Mesenchymal stem cell (in vitro differentiated cells and primary cell): ENCODE measurements around the gene P3H3.

ENCODE experiments used
- DNase-seq: peaks from one replicate; pipeline ENCODE4 v3.0.0-alpha.2; 2013
- H2AFZ ChIP-seq: one replicate; pipeline ENCODE4 v1.6.1; 2013; ENCODE audit warnings: low read depth, mild to moderate bottlenecking, control low read depth, inconsistent platforms, low read length, moderate library complexity
- H2AK5ac ChIP-seq: 2 replicates; pipeline ENCODE4 v1.6.1; 2013; ENCODE audit warnings: low read length, moderate library complexity, mild to moderate bottlenecking, inconsistent platforms; ENCODE audit not compliant: severe bottlenecking
- H2BK120ac ChIP-seq: one replicate; pipeline ENCODE4 v1.6.1; 2013; ENCODE audit warnings: low read depth, mild to moderate bottlenecking, inconsistent platforms, low read length, moderate library complexity
- H2BK12ac ChIP-seq, 2 experiments: one replicate each; pipeline ENCODE4 v1.6.1; 2013; ENCODE audit warnings: inconsistent platforms in 2 of 2, low read length in 2 of 2, mild to moderate bottlenecking in 2 of 2, moderate library complexity in 2 of 2, control low read depth in 1 of 2
- H2BK15ac ChIP-seq: one replicate; pipeline ENCODE4 v1.6.1; 2013; ENCODE audit warnings: mild to moderate bottlenecking, low read depth, inconsistent platforms; ENCODE audit not compliant: poor library complexity, severe bottlenecking
- H2BK5ac ChIP-seq: 2 replicates; pipeline ENCODE4 v1.6.1; 2013; ENCODE audit warnings: low read depth, mild to moderate bottlenecking, low read length, control low read depth, inconsistent platforms; ENCODE audit not compliant: poor library complexity, severe bottlenecking
- H3K14ac ChIP-seq, 2 experiments: one replicate each; pipeline ENCODE4 v1.6.1; 2013; ENCODE audit warnings: inconsistent platforms in 2 of 2, low read length in 2 of 2, control low read depth in 1 of 2, mild to moderate bottlenecking in 1 of 2, moderate library complexity in 1 of 2
- H3K18ac ChIP-seq, 2 experiments: one replicate each; pipeline ENCODE4 v1.6.1; 2013; ENCODE audit warnings: inconsistent platforms in 2 of 2, low read length in 2 of 2, control low read depth in 1 of 2, low read depth in 1 of 2, mild to moderate bottlenecking in 1 of 2
- H3K23ac ChIP-seq, 2 experiments: one replicate each; pipeline ENCODE4 v1.6.1; 2013; ENCODE audit warnings: inconsistent platforms in 2 of 2, low read length in 2 of 2, mild to moderate bottlenecking in 2 of 2, moderate library complexity in 2 of 2, control low read depth in 1 of 2
- H3K27ac ChIP-seq: 2 replicates; pipeline ENCODE4 v1.5.1; 2013; ENCODE audit warnings: mild to moderate bottlenecking, moderate library complexity, low read length, control low read depth, inconsistent platforms; ENCODE audit not compliant: poor library complexity, severe bottlenecking
- H3K27me3 ChIP-seq, 2 experiments: 2 replicates each; pipeline versions ENCODE4 v1.6.1 to v1.7.0; 2013; ENCODE audit warnings: low read length in 2 of 2, mild to moderate bottlenecking in 2 of 2, moderate library complexity in 2 of 2, control low read depth in 1 of 2, inconsistent platforms in 1 of 2; ENCODE audit not compliant: control insufficient read depth in 1 of 2, insufficient read depth in 1 of 2
- H3K36me3 ChIP-seq, 2 experiments: 2 replicates each; pipeline versions ENCODE4 v1.6.1 to v1.7.0; 2013; ENCODE audit warnings: low read length in 2 of 2, control low read depth in 1 of 2, inconsistent platforms in 1 of 2, low read depth in 1 of 2, mild to moderate bottlenecking in 1 of 2; ENCODE audit not compliant: insufficient read depth in 2 of 2, control insufficient read depth in 1 of 2
- H3K4ac ChIP-seq, 2 experiments: one replicate each; pipeline ENCODE4 v1.6.1; 2013; ENCODE audit warnings: inconsistent platforms in 2 of 2, low read length in 2 of 2, mild to moderate bottlenecking in 2 of 2, moderate library complexity in 2 of 2, control low read depth in 1 of 2, low read depth in 1 of 2
- H3K4me1 ChIP-seq: 2 replicates; pipeline ENCODE4 v1.6.1; 2013; ENCODE audit warnings: low read depth, low read length, control low read depth; ENCODE audit not compliant: control insufficient read depth, insufficient read depth
- H3K4me2 ChIP-seq: 2 replicates; pipeline ENCODE4 v1.6.1; 2013; ENCODE audit warnings: low read length, mild to moderate bottlenecking, inconsistent platforms; ENCODE audit not compliant: poor library complexity, severe bottlenecking
- H3K4me3 ChIP-seq, 2 experiments: 2 replicates each; pipeline versions ENCODE4 v1.5.1 to v1.7.0; 2013; ENCODE audit warnings: low read length in 2 of 2, mild to moderate bottlenecking in 2 of 2, control low read depth in 1 of 2, low read depth in 1 of 2; ENCODE audit not compliant: insufficient read depth in 1 of 2
- H3K79me1 ChIP-seq: replicated peaks from 2 replicates; pipeline ENCODE4 v1.6.1; 2013; ENCODE audit warnings: mild to moderate bottlenecking, control low read depth, low read length, inconsistent platforms; ENCODE audit not compliant: poor library complexity, severe bottlenecking
- H3K9ac ChIP-seq: 2 replicates; pipeline ENCODE4 v1.7.0; 2013; ENCODE audit warnings: mild to moderate bottlenecking, low read length, moderate library complexity
- H3K9me3 ChIP-seq: 2 replicates; pipeline ENCODE4 v1.7.0; 2013; ENCODE audit warnings: mild to moderate bottlenecking, low read length; ENCODE audit not compliant: control insufficient read depth
- H4K8ac ChIP-seq: one replicate; pipeline ENCODE4 v1.6.1; 2013; ENCODE audit warnings: inconsistent platforms, mild to moderate bottlenecking, low read length, moderate library complexity
- H4K91ac ChIP-seq: one replicate; pipeline ENCODE4 v1.6.1; 2013; ENCODE audit warnings: mild to moderate bottlenecking, low read length, inconsistent platforms
- WGBS: methylation state at CpG from one replicate; pipeline ENCODE4 v1.1.7; 2013; ENCODE audit warnings: mixed read lengths; 5-methylcytosine and 5-hydroxymethylcytosine counted together

Gene P3H3

DNA sequence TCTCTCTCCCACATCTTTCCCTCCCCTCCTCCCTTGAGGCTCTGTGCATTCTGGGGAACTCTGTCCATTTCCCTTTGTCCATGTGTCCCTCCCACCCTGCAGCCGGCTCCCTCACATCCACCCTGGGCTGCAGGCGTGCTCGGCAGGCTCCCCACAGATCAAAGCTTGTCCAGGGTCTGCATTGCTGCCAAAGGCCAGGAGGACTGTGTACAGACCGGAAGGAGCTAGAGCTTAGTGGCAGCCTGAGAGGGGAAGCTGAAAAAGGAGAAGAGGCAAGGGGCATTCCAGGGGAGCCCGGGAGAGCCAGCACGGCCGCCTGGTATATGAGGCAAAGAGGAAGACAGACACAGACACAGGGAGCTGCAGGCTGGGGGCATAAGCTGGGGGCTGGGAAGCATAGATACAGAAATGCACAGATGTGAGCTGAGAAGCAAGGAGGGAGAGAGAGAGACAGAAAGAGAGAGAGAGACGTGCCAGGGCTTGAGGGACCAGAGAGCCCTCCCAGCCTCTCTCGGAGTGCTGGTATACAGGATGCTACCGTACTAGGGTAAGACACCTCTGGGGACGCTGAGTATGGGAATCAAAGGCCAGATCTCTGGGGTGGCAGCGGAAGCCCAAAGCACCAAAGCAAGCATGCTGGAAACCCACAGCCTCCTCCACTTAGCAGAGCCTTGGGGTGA is 35.5 kb upstream of the P3H3 start:
- peak; percentile 21 for DNase-seq
- Histone ChIP-seq H3K14ac (no peak overlapping the region), H2AFZ (peak overlapping the region; percentile 60), H2BK120ac (no peak overlapping the region), H3K4me1 (peaks cover 11% of the 10 kb centered on the region), H3K4me2 (no peak overlapping the region), H3K9ac (no peak overlapping the region), H3K4ac (peak overlapping the region in 1 of 2 experiments; percentile 76), H2BK12ac (peak overlapping the region in 1 of 2 experiments; percentile 47), H4K91ac (peak overlapping the region; percentile 46), H3K23ac (no peak overlapping the region), H2BK15ac (peak overlapping the region; percentile 68), H3K27ac (no peak overlapping the region), H2AK5ac (no peak overlapping the region), H3K79me1 (no peaks in the 10 kb centered on the region), H3K4me3 (no peak overlapping the region), H3K18ac (peak overlapping the region; percentile 23 to 83), H3K36me3 (no peaks in the 10 kb centered on the region), H3K27me3 (peaks cover 15 to 52% of the 10 kb centered on the region in 2 experiments), H3K9me3 (no peaks in the 10 kb centered on the region), H4K8ac (peak overlapping the region; percentile 69), H2BK5ac (no peak overlapping the region)
- 37% methylated on average over 12 of the region's 12 CpGs for whole genome bisulfite sequencing

DNA sequence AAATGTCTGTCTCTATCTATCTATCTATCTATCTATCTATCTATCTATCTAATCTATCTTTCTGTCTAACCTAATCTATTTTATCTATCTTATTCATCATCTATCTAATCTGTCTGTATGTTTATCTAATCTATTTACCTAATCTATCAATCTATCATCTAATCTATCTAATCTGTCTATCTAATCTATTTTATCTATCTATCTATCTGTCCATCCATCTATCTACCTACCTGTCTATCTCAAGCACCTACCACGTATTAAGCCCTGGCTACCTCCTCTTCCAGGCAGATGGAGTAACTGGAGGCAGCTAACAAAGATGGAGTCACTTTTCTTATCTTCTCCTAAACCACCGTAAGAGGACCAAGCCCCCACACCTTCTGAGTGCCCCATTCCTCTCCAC is 33.1 kb upstream of the P3H3 start:
- H3K27ac ChIP-seq, result no peak overlapping the region
- peaks cover 15 to 55% of the 10 kb centered on the region in 2 experiments for H3K27me3 ChIP-seq
- H2BK12ac ChIP-seq, result no peak overlapping the region
- 82% methylated on average over 1 of the region's 2 CpGs for WGBS
- H3K14ac ChIP-seq, result no peak overlapping the region
- no peaks in the 10 kb centered on the region for H3K9me3 ChIP-seq
- no peak overlapping the region for H2BK120ac ChIP-seq
- no peak overlapping the region for H3K4ac ChIP-seq
- no peak overlapping the region for H2BK15ac ChIP-seq
- no peak overlapping the region for H3K4me2 ChIP-seq
- H3K36me3 ChIP-seq, result no peaks in the 10 kb centered on the region
- H4K8ac ChIP-seq, result no peak overlapping the region
- no peak overlapping the region for H3K4me3 ChIP-seq
- no peak overlapping the region for H4K91ac ChIP-seq
- H2AFZ ChIP-seq, result no peak overlapping the region
- H3K79me1 ChIP-seq, result no peaks in the 10 kb centered on the region
- H3K18ac ChIP-seq, result no peak overlapping the region
- H3K9ac ChIP-seq, result no peak overlapping the region
- DNase-seq, result no peak
- H3K4me1 ChIP-seq, result peaks cover 8% of the 10 kb centered on the region
- no peak overlapping the region for H2AK5ac ChIP-seq
- no peak overlapping the region for H2BK5ac ChIP-seq
- H3K23ac ChIP-seq, result no peak overlapping the region

DNA sequence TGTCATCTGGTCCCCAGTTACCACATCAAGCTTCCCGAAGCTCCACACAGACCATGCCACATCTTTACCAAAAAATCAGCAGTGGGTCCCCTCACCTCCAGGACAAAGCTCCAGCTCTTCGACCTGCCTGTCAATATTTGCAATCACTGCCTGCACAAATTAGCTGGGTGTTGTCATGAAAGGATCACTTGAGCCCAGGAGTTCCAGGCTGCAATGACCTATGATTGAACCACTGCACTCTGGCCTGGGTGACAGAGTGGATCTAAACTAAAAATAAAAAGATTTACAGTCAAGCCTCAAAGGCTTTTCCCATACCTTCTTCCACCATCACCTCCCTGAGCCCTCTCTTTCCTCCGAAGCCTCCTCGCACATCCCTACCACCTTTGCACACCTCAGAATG is 31.6 kb upstream of the P3H3 start:
- 93% methylated on average over 4 of the region's 4 CpGs for WGBS

GRCh38 chr12:6799147-6799546 is 29.1 kb upstream of the P3H3 start:
- Histone ChIP-seq H3K4me2 (no peak overlapping the region), H3K9me3 (no peaks in the 10 kb centered on the region), H2AK5ac (no peak overlapping the region), H3K23ac (no peak overlapping the region), H3K27me3 (peaks cover 10 to 38% of the 10 kb centered on the region in 2 experiments), H3K4me3 (no peak overlapping the region), H3K27ac (no peak overlapping the region), H4K8ac (no peak overlapping the region), H2AFZ (no peak overlapping the region), H3K14ac (no peak overlapping the region), H3K4me1 (peaks cover 1% of the 10 kb centered on the region), H4K91ac (no peak overlapping the region), H2BK15ac (no peak overlapping the region), H2BK5ac (no peak overlapping the region), H3K36me3 (no peaks in the 10 kb centered on the region), H2BK12ac (no peak overlapping the region), H2BK120ac (no peak overlapping the region), H3K4ac (no peak overlapping the region), H3K79me1 (no peaks in the 10 kb centered on the region), H3K9ac (no peak overlapping the region), H3K18ac (no peak overlapping the region)
- no peak for DNase-seq
- WGBS, result 91% methylated on average over 4 of the region's 5 CpGs

More for the DNA sequence above, 31.6 kb upstream of the P3H3 start:
- H3K4me2 ChIP-seq, result no peak overlapping the region
- no peak overlapping the region for H4K8ac ChIP-seq
- no peak overlapping the region for H2AFZ ChIP-seq
- H3K79me1 ChIP-seq, result no peaks in the 10 kb centered on the region
- H3K9ac ChIP-seq, result no peak overlapping the region
- peaks cover 8% of the 10 kb centered on the region for H3K4me1 ChIP-seq
- no peak overlapping the region for H2BK15ac ChIP-seq
- no peak overlapping the region for H2AK5ac ChIP-seq
- no peak overlapping the region for H3K27ac ChIP-seq
- H3K9me3 ChIP-seq, result no peaks in the 10 kb centered on the region
- H3K4ac ChIP-seq, result no peak overlapping the region
- no peak overlapping the region for H2BK5ac ChIP-seq
- no peak overlapping the region for H2BK12ac ChIP-seq
- H3K4me3 ChIP-seq, result no peak overlapping the region
- H2BK120ac ChIP-seq, result no peak overlapping the region
- H3K18ac ChIP-seq, result no peak overlapping the region
- no peak overlapping the region for H3K14ac ChIP-seq
- no peak overlapping the region for H3K23ac ChIP-seq
- peaks cover 15 to 52% of the 10 kb centered on the region in 2 experiments for H3K27me3 ChIP-seq
- no peak for DNase-seq
- no peaks in the 10 kb centered on the region for H3K36me3 ChIP-seq
- H4K91ac ChIP-seq, result no peak overlapping the region
